PC-9 (cell line): ENCODE data around the gene TMEM119. TPM values are rescaled to one million over a fixed set of nuclear protein-coding genes. Genes with fewer than 3 reads are reported as not detected.
A peak's percentile ranks its signal among the peaks of the same experiment; 100 is the strongest.

Source experiments
- BruUV-seq: library from RNA; stranded (reverse); fragments of 400-500 nt; replicated peaks from 2 replicates; lab custom pipeline; 2021; lab: Mats Ljungman, UMichigan
- CTCF ChIA-PET: fragments of 300-600 bp; sonication (Branson Sonifier 250); formaldehyde crosslinking; loops from one replicate; lab custom pipeline; 2022; ENCODE audit warnings: antibody characterized with exemption; lab: Charles Lee
- POLR2A ChIA-PET: fragments of 300-600 bp; sonication (Branson Sonifier 250); formaldehyde crosslinking; loops from one replicate; lab custom pipeline; 2022; ENCODE audit warnings: antibody characterized with exemption; ENCODE audit not compliant: unreplicated experiment; lab: Charles Lee
- DNase-seq, 2 experiments: peaks; one replicate each; pipeline versions ENCODE4 v3.0.0 to v3.0.0-alpha.2; 2015 to 2022; ENCODE audit warnings: mixed read lengths in 1 of 2
- H2AFZ ChIP-seq: fragments of 200-600 bp; sonication (generic); 2 replicates; pipeline ENCODE4 v1.8.1; 2017; ENCODE audit warnings: antibody characterized with exemption
- H3F3A ChIP-seq: fragments of 200-600 bp; sonication (generic); 2 replicates; pipeline ENCODE4 v1.8.1; 2017; ENCODE audit warnings: antibody characterized with exemption, mild to moderate bottlenecking, low read depth; ENCODE audit not compliant: insufficient read depth
- H3K27ac ChIP-seq: fragments of 200-600 bp; sonication (generic); 2 replicates; pipeline ENCODE4 v1.6.1; 2016; ENCODE audit warnings: mixed run types
- H3K27me3 ChIP-seq: fragments of 200-600 bp; sonication (generic); 2 replicates; pipeline ENCODE4 v1.6.1; 2016; ENCODE audit warnings: low read depth, mixed run types; ENCODE audit not compliant: insufficient read depth
- H3K36me3 ChIP-seq: fragments of 200-600 bp; sonication (generic); 2 replicates; pipeline ENCODE4 v1.6.1; 2016; ENCODE audit warnings: low read depth, mixed run types
- H3K4me1 ChIP-seq: fragments of 200-600 bp; sonication (generic); replicated peaks from 2 replicates; pipeline ENCODE4 v1.6.1; 2016; ENCODE audit warnings: mixed run types; ENCODE audit not compliant: insufficient read depth
- H3K4me2 ChIP-seq: fragments of 200-600 bp; sonication (generic); 2 replicates; pipeline ENCODE4 v1.6.1; 2017; ENCODE audit warnings: mixed run types
- H3K4me3 ChIP-seq: fragments of 200-600 bp; sonication (generic); 2 replicates; pipeline ENCODE4 v1.6.1; 2016; ENCODE audit warnings: mixed run types
- H3K79me2 ChIP-seq: fragments of 200-600 bp; sonication (generic); 2 replicates; pipeline ENCODE4 v1.6.1; 2017; ENCODE audit warnings: low read depth, mixed run types
- H3K9me2 ChIP-seq: fragments of 200-600 bp; sonication (generic); 2 replicates; pipeline ENCODE4 v1.8.1; 2017; ENCODE audit warnings: mild to moderate bottlenecking; ENCODE audit not compliant: insufficient read depth
- H3K9me3 ChIP-seq: fragments of 200-600 bp; sonication (generic); 2 replicates; pipeline ENCODE4 v1.8.1; 2016; ENCODE audit warnings: low read depth; ENCODE audit not compliant: insufficient read depth
- H4K20me1 ChIP-seq: fragments of 200-600 bp; sonication (generic); 2 replicates; pipeline ENCODE4 v1.8.1; 2017; ENCODE audit not compliant: insufficient read depth
- EZH2 ChIP-seq: fragments of 200-600 bp; sonication (generic); IDR thresholded peaks from 2 replicates; pipeline ENCODE4 v1.8.0; 2017; ENCODE audit warnings: antibody characterized with exemption, low read depth
- intact Hi-C: fragments of 100-400 bp; cut with micrococcal nuclease; formaldehyde crosslinking; loops from one replicate; pipeline ENCODE4 v1.10.0; 2022; ENCODE audit not compliant: unreplicated experiment
- total RNA-seq: library from RNA; stranded (reverse); gene quantifications from 2 replicates; pipeline ENCODE4 v1.2.3, GENCODE V29; 2021
- TF ChIP-seq, protein P1 (sequence below): fragments of 200-600 bp; sonication (generic); conservative IDR thresholded peaks from 2 replicates; pipeline ENCODE4 v1.6.1; 2017; ENCODE audit warnings: mixed run types, antibody characterized with exemption, mild to moderate bottlenecking, moderate library complexity

TMEM119 gene
- total RNA-seq, 1 experiment from 2014 or later = not detected

DNA sequence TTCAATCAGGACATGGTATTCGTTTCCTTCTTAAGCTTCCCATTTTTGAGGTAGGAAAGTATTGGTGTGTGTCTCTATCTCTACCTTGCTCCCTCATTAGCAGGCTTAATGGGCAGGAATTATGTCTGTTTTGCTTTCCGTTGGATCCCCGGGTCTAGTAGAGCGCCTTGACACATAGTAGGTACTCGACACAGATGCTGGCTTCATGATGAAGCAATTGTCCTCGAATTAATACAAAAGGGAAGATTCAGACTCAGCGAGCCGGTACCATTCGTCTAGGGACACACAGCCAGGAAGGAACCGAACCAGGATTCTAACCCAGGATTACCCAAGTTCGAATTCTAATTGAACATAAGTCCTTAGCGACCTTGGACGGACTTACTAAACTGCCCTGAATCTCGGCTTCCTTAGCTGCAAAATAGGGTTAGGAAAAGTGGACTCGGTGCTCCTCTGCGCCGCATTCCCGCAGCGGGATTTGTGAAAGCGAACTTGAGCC, 36.0 kb downstream of the TMEM119 start:
- TSS peak; percentile 9 for BruUV-seq
- H3K79me2 ChIP-seq = peaks cover 62% of the 10 kb centered on the region
- CTCF ChIA-PET = no interaction called here

DNA sequence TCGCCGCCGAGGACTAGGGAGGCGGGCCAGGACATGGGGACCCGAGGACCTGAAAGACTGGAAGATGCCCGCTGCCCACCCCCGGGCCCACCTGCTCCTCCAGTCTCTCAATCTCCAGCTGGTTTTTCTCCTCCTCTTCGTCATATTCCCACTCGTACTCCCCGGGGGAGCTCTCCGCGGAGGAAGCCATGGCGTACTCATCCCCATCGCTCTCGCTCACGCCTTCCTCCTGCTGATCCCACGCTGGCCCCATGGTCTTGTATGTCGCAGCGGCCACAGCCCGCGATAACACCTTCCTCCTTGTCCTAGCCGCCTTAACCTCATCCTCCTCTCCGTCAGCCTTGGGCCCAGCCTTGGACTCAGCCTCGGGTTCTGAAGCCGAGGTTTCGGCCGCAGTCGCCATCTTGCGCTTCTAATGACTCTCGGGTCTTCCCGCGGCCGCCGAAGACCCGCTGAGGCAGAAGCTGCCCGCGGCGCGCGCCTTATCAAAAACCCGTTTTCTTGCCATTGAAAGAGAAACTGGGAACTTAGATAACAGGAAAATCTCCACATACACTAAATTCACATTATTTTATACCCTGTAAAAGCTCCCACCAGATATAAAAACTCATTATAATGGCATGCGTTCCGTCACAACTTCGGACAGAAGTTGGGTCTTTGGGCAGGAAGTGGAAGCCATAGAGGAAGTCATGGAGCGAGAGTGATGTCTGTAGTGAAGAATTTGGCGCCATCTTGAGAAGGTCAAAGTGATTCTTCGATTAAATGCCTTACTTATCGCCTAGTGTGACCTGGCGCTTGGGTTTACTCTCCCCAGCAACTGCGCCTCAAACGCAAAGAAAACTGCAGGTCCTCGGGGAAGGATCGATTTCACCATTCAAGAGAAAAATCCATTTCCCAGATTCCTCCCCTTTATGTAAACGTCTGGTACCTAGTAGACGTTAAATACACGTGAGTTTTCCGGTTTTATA, 36.8 kb downstream of the TMEM119 start, which contains the start of gene SART3:
SART3 (minus strand) TSS at position 422 of the 968 bp plus-strand sequence; CDS start at position 403, 19 bp downstream.
- H3K79me2 ChIP-seq = peaks cover 70% of the 10 kb centered on the region
- H3K27ac ChIP-seq = peak within 1 kb of the TSS; percentile 85
- DNase-seq = peak; percentile 71 to 79
- H3K4me2 ChIP-seq = peak within 1 kb of the TSS; percentile 87
- no peaks in the 10 kb centered on the region for H3K9me2 ChIP-seq
- H3K9me3 ChIP-seq = no peaks in the 10 kb centered on the region
- H3K4me1 ChIP-seq = peaks cover 23% of the 10 kb centered on the region
- TF ChIP-seq EZH2 = no peak
- TF ChIP-seq, protein P1, sequence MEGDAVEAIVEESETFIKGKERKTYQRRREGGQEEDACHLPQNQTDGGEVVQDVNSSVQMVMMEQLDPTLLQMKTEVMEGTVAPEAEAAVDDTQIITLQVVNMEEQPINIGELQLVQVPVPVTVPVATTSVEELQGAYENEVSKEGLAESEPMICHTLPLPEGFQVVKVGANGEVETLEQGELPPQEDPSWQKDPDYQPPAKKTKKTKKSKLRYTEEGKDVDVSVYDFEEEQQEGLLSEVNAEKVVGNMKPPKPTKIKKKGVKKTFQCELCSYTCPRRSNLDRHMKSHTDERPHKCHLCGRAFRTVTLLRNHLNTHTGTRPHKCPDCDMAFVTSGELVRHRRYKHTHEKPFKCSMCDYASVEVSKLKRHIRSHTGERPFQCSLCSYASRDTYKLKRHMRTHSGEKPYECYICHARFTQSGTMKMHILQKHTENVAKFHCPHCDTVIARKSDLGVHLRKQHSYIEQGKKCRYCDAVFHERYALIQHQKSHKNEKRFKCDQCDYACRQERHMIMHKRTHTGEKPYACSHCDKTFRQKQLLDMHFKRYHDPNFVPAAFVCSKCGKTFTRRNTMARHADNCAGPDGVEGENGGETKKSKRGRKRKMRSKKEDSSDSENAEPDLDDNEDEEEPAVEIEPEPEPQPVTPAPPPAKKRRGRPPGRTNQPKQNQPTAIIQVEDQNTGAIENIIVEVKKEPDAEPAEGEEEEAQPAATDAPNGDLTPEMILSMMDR = no peak
- peaks cover 15% of the 10 kb centered on the region; the same call in 1 of the 2 replicates for H3K36me3 ChIP-seq
- ChIA-PET CTCF (interaction anchor here (0.7 kb wide), 1 partner anchor 267 kb away, joined by 3 read pairs; no protein-coding TSS in a partner anchor), POLR2A (interaction anchor here (0.5 kb wide), 1 partner anchor 1011 kb away, joined by 5 read pairs; no protein-coding TSS in a partner anchor)
- H3F3A ChIP-seq = peaks cover 19% of the 10 kb centered on the region
- intact Hi-C loops = loop anchor here (10.0 kb wide), 1 partner anchor 104 kb away; no protein-coding TSS in a partner anchor
- peak within 1 kb of the TSS; percentile 93 for H2AFZ ChIP-seq
- H3K27me3 ChIP-seq = no peaks in the 10 kb centered on the region
- H4K20me1 ChIP-seq = peaks cover 32% of the 10 kb centered on the region
- H3K4me3 ChIP-seq = peak within 1 kb of the TSS; percentile 72
- BruUV-seq = no TSS peak

More for the DNA sequence above, 36.0 kb downstream of the TMEM119 start:
- peaks cover 28% of the 10 kb centered on the region for H3K4me1 ChIP-seq
- no peaks in the 10 kb centered on the region for H3K9me2 ChIP-seq
- DNase-seq = no peak
- peaks cover 24% of the 10 kb centered on the region for H3F3A ChIP-seq
- H3K4me2 ChIP-seq = peak overlapping the region; percentile 87
- peak overlapping the region; percentile 85 for H3K27ac ChIP-seq
- peak overlapping the region; percentile 72 for H3K4me3 ChIP-seq
- TF ChIP-seq EZH2 = no peak
- TF ChIP-seq, protein P1 = no peak
- POLR2A ChIA-PET = interaction anchor here (0.5 to 0.7 kb wide), 5 partner anchors 69 to 1398 kb away, joined by 3 to 6 read pairs (median 4); no protein-coding TSS in a partner anchor
- peak overlapping the region; percentile 93 for H2AFZ ChIP-seq
- H3K36me3 ChIP-seq = peaks cover 15% of the 10 kb centered on the region
- no peaks in the 10 kb centered on the region for H3K27me3 ChIP-seq
- H3K9me3 ChIP-seq = no peaks in the 10 kb centered on the region
- H4K20me1 ChIP-seq = peaks cover 29% of the 10 kb centered on the region
- intact Hi-C loops = loop anchor here (2.0 to 10.0 kb wide), 3 partner anchors 103 to 295 kb away; partner anchors contain the start of gene SSH1

DNA sequence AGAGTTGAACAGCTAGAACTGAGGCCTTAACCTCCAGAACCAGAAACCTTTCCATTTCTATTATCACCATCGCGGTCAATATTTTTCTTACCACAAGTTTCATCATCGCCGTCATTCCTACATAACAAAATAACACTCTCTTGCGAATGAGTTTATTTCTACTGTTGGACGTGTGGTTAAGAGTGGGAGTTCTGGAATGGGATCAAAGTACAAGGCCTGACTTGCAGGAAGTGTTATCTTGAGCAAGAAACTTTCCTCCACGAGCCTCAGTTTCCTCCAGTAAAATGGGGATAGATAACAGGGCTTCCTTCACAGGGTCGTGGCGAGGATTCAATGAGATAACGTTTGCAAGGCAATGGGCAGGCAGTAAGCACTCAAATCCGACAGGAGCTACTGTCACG, 37.6 kb downstream of the TMEM119 start:
- H3K79me2 ChIP-seq = peaks cover 77% of the 10 kb centered on the region
- H2AFZ ChIP-seq = peak overlapping the region; percentile 93
- H3K4me1 ChIP-seq = peaks cover 16% of the 10 kb centered on the region
- peaks cover 39% of the 10 kb centered on the region for H4K20me1 ChIP-seq
- H3K4me3 ChIP-seq = peak overlapping the region; percentile 72
- no peaks in the 10 kb centered on the region for H3K27me3 ChIP-seq
- ChIA-PET CTCF (no interaction called here), POLR2A (no interaction called here)
- no peak for TF ChIP-seq EZH2
- TF ChIP-seq, protein P1 = no peak
- peaks cover 15% of the 10 kb centered on the region; the same call in 1 of the 2 replicates for H3K36me3 ChIP-seq
- peak overlapping the region; percentile 85 for H3K27ac ChIP-seq
- BruUV-seq = TSS peak; percentile 38
- DNase-seq = no peak
- H3F3A ChIP-seq = peaks cover 13% of the 10 kb centered on the region; the same call in 1 of the 2 replicates
- intact Hi-C loops = loop anchor here (10.0 kb wide), 1 partner anchor 104 kb away; no protein-coding TSS in a partner anchor
- H3K9me2 ChIP-seq = no peaks in the 10 kb centered on the region
- H3K4me2 ChIP-seq = peak overlapping the region; percentile 87
- H3K9me3 ChIP-seq = no peaks in the 10 kb centered on the region
